HepG2 (cell line): ENCODE data around the gene SPRED2. TPM values are rescaled to one million over a fixed set of nuclear protein-coding genes. Genes with fewer than 3 reads are reported as not detected.

ENCODE experiments used
- FOXM1 ChIP-seq: sonication (generic); formaldehyde crosslinking; IDR thresholded peaks from 2 replicates; pipeline ENCODE4 v1.5.0; 2020; ENCODE audit warnings: missing genetic modification reagents
- GATAD2A ChIP-seq: IDR thresholded peaks from 2 replicates; pipeline ENCODE4 v1.6.1; 2016
- GTF2F1 ChIP-seq: fragments of 150-350 bp; IDR thresholded peaks from 2 replicates; pipeline ENCODE4 v1.6.1; 2014; ENCODE audit warnings: low read length
- HNF1B ChIP-seq: sonication (generic); formaldehyde crosslinking; IDR thresholded peaks from 2 replicates; pipeline ENCODE4 v1.5.1; 2020; ENCODE audit warnings: mild to moderate bottlenecking, moderate library complexity, missing genetic modification reagents
- HNF4A ChIP-seq: sonication (generic); formaldehyde crosslinking; IDR thresholded peaks from 2 replicates; pipeline ENCODE4 v1.4.0; 2020; ENCODE audit warnings: missing genetic modification reagents
- IRF1 ChIP-seq: sonication (generic); formaldehyde crosslinking; IDR thresholded peaks from 2 replicates; pipeline ENCODE4 v1.4.0; 2020; ENCODE audit warnings: low read depth, mild to moderate bottlenecking, missing genetic modification reagents
- KLF16 ChIP-seq, 2 experiments: sonication (generic) in 1 of 2; formaldehyde crosslinking in 1 of 2; IDR thresholded peaks; 2 replicates each; pipeline versions ENCODE4 v1.6.1 to v1.8.0; 2016 to 2023; ENCODE audit warnings: missing genetic modification reagents in 2 of 2, missing compliant biosample characterization in 1 of 2
- REPIN1 ChIP-seq: sonication (generic); formaldehyde crosslinking; IDR thresholded peaks from 2 replicates; pipeline ENCODE4 v1.8.0; 2022; ENCODE audit warnings: missing genetic modification reagents, low read depth, mild to moderate bottlenecking, borderline replicate concordance
- YY1 ChIP-seq: IDR thresholded peaks from 2 replicates; pipeline ENCODE4 v1.6.1; 2011; ENCODE audit warnings: low read length, low read depth, moderate library complexity, mild to moderate bottlenecking; ENCODE audit not compliant: insufficient read depth, insufficient replicate concordance
- ZBTB7B ChIP-seq: sonication (generic); formaldehyde crosslinking; IDR thresholded peaks from 2 replicates; pipeline ENCODE4 v1.4.0; 2020; ENCODE audit warnings: missing genetic modification reagents
- ZFP1 ChIP-seq: IDR thresholded peaks from 2 replicates; pipeline ENCODE4 v1.6.1; 2016
- ZNF382 ChIP-seq: sonication (generic); formaldehyde crosslinking; IDR thresholded peaks from 2 replicates; pipeline ENCODE4 v1.5.0; 2020; ENCODE audit warnings: missing genetic modification reagents, mild to moderate bottlenecking, borderline replicate concordance
- ZNF431 ChIP-seq: sonication (generic); formaldehyde crosslinking; IDR thresholded peaks from 2 replicates; pipeline ENCODE4 v1.9.0; 2022; ENCODE audit warnings: missing genetic modification reagents, low read depth, mild to moderate bottlenecking, borderline replicate concordance
- ZNF432 ChIP-seq: sonication (generic); formaldehyde crosslinking; IDR thresholded peaks from 2 replicates; pipeline ENCODE4 v1.5.0; 2020; ENCODE audit warnings: missing genetic modification reagents, mild to moderate bottlenecking, borderline replicate concordance
- ZNF547 ChIP-seq: sonication (generic); formaldehyde crosslinking; IDR thresholded peaks from 2 replicates; pipeline ENCODE4 v1.5.1; 2020; ENCODE audit warnings: mild to moderate bottlenecking, missing genetic modification reagents
- ZNF574 ChIP-seq: sonication (generic); formaldehyde crosslinking; IDR thresholded peaks from 2 replicates; pipeline ENCODE4 v1.4.0; 2020; ENCODE audit warnings: missing genetic modification reagents
- ZNF614 ChIP-seq: IDR thresholded peaks from 2 replicates; pipeline ENCODE4 v1.6.1; 2018; ENCODE audit warnings: missing biosample characterization, missing genetic modification reagents, inconsistent platforms, borderline replicate concordance
- ZNF678 ChIP-seq: sonication (generic); formaldehyde crosslinking; IDR thresholded peaks from 2 replicates; pipeline ENCODE4 v1.4.0; 2020; ENCODE audit warnings: mild to moderate bottlenecking, missing genetic modification reagents
- ZNF691 ChIP-seq: sonication (generic); formaldehyde crosslinking; IDR thresholded peaks from 2 replicates; pipeline ENCODE4 v1.4.0; 2020; ENCODE audit warnings: missing genetic modification reagents, low read depth, mild to moderate bottlenecking, borderline replicate concordance
- ZNF784 ChIP-seq: sonication (generic); formaldehyde crosslinking; IDR thresholded peaks from 2 replicates; pipeline ENCODE4 v1.5.1; 2020; ENCODE audit warnings: missing genetic modification reagents, mild to moderate bottlenecking, borderline replicate concordance
- polyA plus RNA-seq, 8 experiments: library from polyadenylated mRNA; depleted of rRNA in 3 of 8; stranded (reverse) in 7 of 8; unstranded in 1 of 8; fragments of >200 nt; fragmentation: Illumina TruSeq in 4 of 8; extraction: Trizol in 4 of 8; gene quantifications; 2 replicates each; pipeline versions ENCODE4 v1.2.1 to v1.2.3, GENCODE V29; 2011 to 2016; ENCODE audit warnings: low read depth in 4 of 8, missing spikeins in 1 of 8, mixed read lengths in 1 of 8; ENCODE audit not compliant: insufficient read depth in 1 of 8
- total RNA-seq, 5 experiments: library from RNA; depleted of rRNA; stranded (reverse); fragments of >200 nt; fragmentation: Illumina TruSeq; extraction: Trizol; gene quantifications; 2 replicates each; pipeline ENCODE4 v1.2.3, GENCODE V29; 2016; ENCODE audit warnings: low read depth in 1 of 5

SPRED2 gene
- total and polyA plus RNA-seq, 2 of the 13 experiments (the other 11 are each of a cell fraction or from before 2014, with no cell fraction given), result 13.0 to 37.0 TPM

- TF ChIP-seq ZNF691 (CRISPR knock-in tag) (peak; percentile 96), HNF1B (CRISPR knock-in tag) (peak; percentile 93), ZNF784 (peak; percentile 39), ZFP1 (CRISPR knock-in tag) (peak; percentile 90; the same call in 1 of the 2 replicates), ZNF431 (CRISPR knock-in tag) (no peak), ZNF547 (CRISPR knock-in tag) (peak; percentile 56; the same call in 1 of the 2 replicates), ZNF574 (CRISPR knock-in tag) (peak; percentile 86), ZBTB7B (peak; percentile 92), ZNF382 (CRISPR knock-in tag) (no peak), FOXM1 (CRISPR knock-in tag) (no peak), GTF2F1 (peak; percentile 80; the same call in 1 of the 2 replicates), HNF4A (CRISPR knock-in tag) (no peak; the same call in 1 of the 2 replicates), GATAD2A (CRISPR knock-in tag) (peak; percentile 91), YY1 (peak; percentile 91), REPIN1 (CRISPR knock-in tag) (peak; percentile 88), ZNF432 (CRISPR knock-in tag) (no peak), ZNF678 (CRISPR knock-in tag) (peak; percentile 84; the same call in 1 of the 2 replicates), IRF1 (CRISPR knock-in tag) (0 out of 2 replicates have a peak, but pooled peaks have one; percentile 68), ZNF614 (peak; percentile 95), KLF16 (CRISPR knock-in tag; IDR thresholded peaks at IDR 0.05) (peak in 1 of 2 experiments; percentile 96; a peak in 2 of 4 replicates)
These were observed at the start of gene SPRED2 (continued) for GRCh38 chr2:65432227-65433190.
